NT2/D1 (cell line): ENCODE measurements around the gene ROPN1L.

Experiments
- YY1 ChIP-seq: IDR thresholded peaks from 2 replicates; pipeline ENCODE4 v1.6.1; 2011; ENCODE audit not compliant: insufficient read length, insufficient read depth
- ZNF274 ChIP-seq: IDR thresholded peaks from 2 replicates; pipeline ENCODE4 v1.6.1; 2011; ENCODE audit warnings: mild to moderate bottlenecking, low read depth, low read length

DNA sequence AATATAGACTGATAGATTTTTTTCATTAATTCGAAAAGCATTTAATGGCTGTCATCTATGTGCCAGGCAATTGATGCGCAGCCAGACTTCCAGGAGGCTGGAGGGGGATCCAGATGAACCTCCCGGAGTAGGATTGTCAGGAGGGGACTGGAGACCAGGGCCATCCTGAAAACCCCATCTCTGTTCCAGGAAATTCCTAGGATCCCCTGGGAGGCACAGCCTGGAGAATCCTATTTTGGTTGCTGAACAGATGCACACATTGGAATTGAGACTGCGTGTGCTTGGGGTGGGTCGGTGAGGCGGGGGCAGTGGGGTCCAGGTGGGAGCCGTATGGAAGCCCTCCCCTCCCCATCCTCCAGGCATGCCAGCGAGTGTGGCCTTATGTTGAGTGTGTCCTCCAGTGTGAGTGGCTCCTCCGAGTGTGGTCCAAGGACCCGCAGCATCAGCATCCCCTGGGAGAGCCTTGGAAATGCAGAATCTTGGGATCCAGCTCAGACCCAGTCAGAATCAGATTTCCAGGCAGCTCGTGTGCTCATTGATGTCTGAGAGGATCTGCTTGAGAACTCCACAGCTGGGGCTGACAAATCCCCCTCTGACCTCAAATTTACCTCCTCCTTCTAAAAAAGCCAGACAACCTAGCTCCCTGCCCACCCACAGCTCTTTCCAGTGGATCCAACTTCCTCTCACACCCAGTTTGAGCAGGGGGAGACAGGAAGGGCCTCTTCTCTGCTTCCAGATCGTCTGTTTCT lies 38.7 kb downstream of the ROPN1L start:
- no peak for TF ChIP-seq YY1
- no peak for TF ChIP-seq ZNF274
